IMR-90 (cell line): ENCODE results near the gene CARMIL1. TPM values are rescaled to one million over a fixed set of nuclear protein-coding genes. Genes with fewer than 3 reads are reported as not detected.
A peak's percentile ranks its signal among the peaks of the same experiment; 100 is the strongest.

Experiments
- ATAC-seq: fragments of 200-7000 bp; cut with Tn5 transposase; 2 replicates; pipeline ENCODE4 v1.9.1; 2020; ENCODE audit warnings: low read depth, mild to moderate bottlenecking, moderate library complexity
- BruUV-seq: library from RNA; stranded (reverse); fragments of 400-500 nt; replicated peaks from 2 replicates; lab custom pipeline; 2021; lab: Mats Ljungman, UMichigan
- CTCF ChIA-PET: fragments of 300-600 bp; formaldehyde crosslinking; extraction: SDS; loops from one replicate; lab custom pipeline; 2021; ENCODE audit warnings: antibody characterized with exemption; lab: Yijun Ruan, JAX
- POLR2A ChIA-PET: fragments of 300-600 bp; sonication (Branson Sonifier 250); formaldehyde crosslinking; loops from one replicate; lab custom pipeline; 2022; ENCODE audit warnings: antibody characterized with exemption; ENCODE audit not compliant: unreplicated experiment; lab: Charles Lee
- DNase-seq: peaks from one replicate; pipeline ENCODE4 v3.0.0; 2013
- H2AFZ ChIP-seq: replicated peaks from 2 replicates; pipeline ENCODE3; 2013; ENCODE audit warnings: low read length, mild to moderate bottlenecking; ENCODE audit not compliant: poor library complexity
- H2AK5ac ChIP-seq: 2 replicates; pipeline ENCODE4 v1.6.1; 2013; ENCODE audit warnings: low read depth, low read length, inconsistent platforms
- H2AK9ac ChIP-seq: replicated peaks from 2 replicates; pipeline ENCODE3; 2013; ENCODE audit warnings: mild to moderate bottlenecking, low read depth, low read length, moderate library complexity; ENCODE audit not compliant: poor library complexity
- H2BK120ac ChIP-seq: 2 replicates; pipeline ENCODE4 v1.6.1; 2013; ENCODE audit warnings: low read depth, low read length, inconsistent platforms
- H2BK15ac ChIP-seq: 3 replicates; pipeline ENCODE4 v1.6.1; 2013; ENCODE audit warnings: low read depth, low read length, inconsistent platforms
- H2BK20ac ChIP-seq: 2 replicates; pipeline ENCODE4 v1.6.1; 2013; ENCODE audit warnings: low read depth, mild to moderate bottlenecking, inconsistent platforms, low read length, moderate library complexity
- H2BK5ac ChIP-seq: 2 replicates; pipeline ENCODE4 v1.6.1; 2013; ENCODE audit warnings: mild to moderate bottlenecking, low read depth, low read length, inconsistent platforms; ENCODE audit not compliant: poor library complexity, severe bottlenecking
- H3K14ac ChIP-seq: replicated peaks from 2 replicates; pipeline ENCODE4 v1.6.1; 2013; ENCODE audit warnings: low read depth, low read length, inconsistent platforms
- H3K18ac ChIP-seq: 2 replicates; pipeline ENCODE4 v1.6.1; 2013; ENCODE audit warnings: low read depth, low read length, control low read depth
- H3K23ac ChIP-seq: 2 replicates; pipeline ENCODE4 v1.6.1; 2013; ENCODE audit warnings: low read depth, low read length, inconsistent platforms
- H3K27ac ChIP-seq: 2 replicates; pipeline ENCODE4 v1.5.1; 2013; ENCODE audit warnings: mild to moderate bottlenecking, control low read depth, low read length; ENCODE audit not compliant: insufficient read depth
- H3K27me3 ChIP-seq: 2 replicates; pipeline ENCODE4 v1.6.1; 2013; ENCODE audit warnings: low read length; ENCODE audit not compliant: control insufficient read depth, insufficient read depth
- H3K36me3 ChIP-seq: 2 replicates; pipeline ENCODE4 v1.6.1; 2013; ENCODE audit warnings: low read length, mixed read lengths; ENCODE audit not compliant: control insufficient read depth, insufficient read depth
- H3K4ac ChIP-seq: 2 replicates; pipeline ENCODE4 v1.6.1; 2013; ENCODE audit warnings: low read depth, low read length, inconsistent platforms
- H3K4me1 ChIP-seq: 2 replicates; pipeline ENCODE4 v1.6.1; 2013; ENCODE audit warnings: low read length, mixed read lengths; ENCODE audit not compliant: control insufficient read depth, insufficient read depth
- H3K4me2 ChIP-seq: 2 replicates; pipeline ENCODE4 v1.6.1; 2013; ENCODE audit warnings: low read depth, mild to moderate bottlenecking, control low read depth, low read length, moderate library complexity
- H3K4me3 ChIP-seq: 2 replicates; pipeline ENCODE4 v1.5.1; 2013; ENCODE audit warnings: low read depth, mild to moderate bottlenecking, control low read depth, low read length, moderate library complexity; ENCODE audit not compliant: insufficient read depth
- H3K56ac ChIP-seq: 2 replicates; pipeline ENCODE4 v1.6.1; 2013; ENCODE audit warnings: low read length, inconsistent platforms; ENCODE audit not compliant: insufficient read depth; ENCODE audit errors: extremely low read depth
- H3K79me1 ChIP-seq, 2 experiments: 2 replicates each; pipeline ENCODE4 v1.6.1; 2013; ENCODE audit warnings: low read length in 2 of 2, inconsistent platforms in 1 of 2, low read depth in 1 of 2
- H3K9ac ChIP-seq: 2 replicates; pipeline ENCODE4 v1.6.1; 2013; ENCODE audit warnings: low read depth, low read length, control low read depth
- H3K9me1 ChIP-seq: 2 replicates; pipeline ENCODE4 v1.6.1; 2013; ENCODE audit warnings: low read length, inconsistent platforms; ENCODE audit not compliant: insufficient read depth
- H3K9me3 ChIP-seq: 2 replicates; pipeline ENCODE4 v1.6.1; 2013; ENCODE audit warnings: low read length; ENCODE audit not compliant: control insufficient read depth, insufficient read depth
- H4K20me1 ChIP-seq: 2 replicates; pipeline ENCODE4 v1.6.1; 2013; ENCODE audit warnings: low read length, inconsistent platforms; ENCODE audit not compliant: insufficient read depth
- H4K5ac ChIP-seq: 2 replicates; pipeline ENCODE4 v1.6.1; 2013; ENCODE audit warnings: mild to moderate bottlenecking, low read depth, low read length, control low read depth
- H4K8ac ChIP-seq, 2 experiments: 2 replicates each; pipeline ENCODE4 v1.6.1; 2013; ENCODE audit warnings: low read depth in 2 of 2, low read length in 2 of 2, control low read depth in 1 of 2, inconsistent platforms in 1 of 2
- H4K91ac ChIP-seq: 2 replicates; pipeline ENCODE4 v1.6.1; 2013; ENCODE audit warnings: low read depth, low read length, inconsistent platforms; ENCODE audit not compliant: insufficient read depth
- BHLHE40 ChIP-seq: fragments of 150-350 bp; IDR thresholded peaks from 2 replicates; pipeline ENCODE4 v1.6.1; 2016; ENCODE audit warnings: mild to moderate bottlenecking, low read depth, low read length
- CEBPB ChIP-seq: IDR thresholded peaks from 2 replicates; pipeline ENCODE4 v1.6.1; 2012; ENCODE audit warnings: low read depth, low read length, improper control_type of control experiment
- CHD1 ChIP-seq: IDR thresholded peaks from 2 replicates; pipeline ENCODE4 v1.6.1; 2012; ENCODE audit warnings: low read depth, low read length, improper control_type of control experiment
- CTCF ChIP-seq: conservative IDR thresholded peaks from 2 replicates; pipeline ENCODE4 v1.5.1; 2012; ENCODE audit warnings: mild to moderate bottlenecking, low read depth, low read length, improper control_type of control experiment
- ELK1 ChIP-seq: fragments of 150-350 bp; IDR thresholded peaks from 2 replicates; pipeline ENCODE4 v1.6.1; 2016; ENCODE audit warnings: low read depth, mild to moderate bottlenecking, low read length, moderate library complexity, borderline replicate concordance
- FOS ChIP-seq: fragments of 150-350 bp; IDR thresholded peaks from 2 replicates; pipeline ENCODE4 v1.6.1; 2016; ENCODE audit warnings: low read depth, low read length
- MAFK ChIP-seq: IDR thresholded peaks from 2 replicates; pipeline ENCODE4 v1.6.1; 2012; ENCODE audit warnings: low read depth, low read length, improper control_type of control experiment
- MAZ ChIP-seq: IDR thresholded peaks from 2 replicates; pipeline ENCODE4 v1.6.1; 2012; ENCODE audit warnings: low read depth, mild to moderate bottlenecking, low read length, improper control_type of control experiment, moderate library complexity, borderline replicate concordance
- MXI1 ChIP-seq: IDR thresholded peaks from 2 replicates; pipeline ENCODE4 v1.6.1; 2012; ENCODE audit warnings: low read depth, mild to moderate bottlenecking, low read length, moderate library complexity, borderline replicate concordance
- NFE2L2 ChIP-seq: fragments of 150-350 bp; IDR thresholded peaks from 2 replicates; pipeline ENCODE4 v1.6.1; 2016; ENCODE audit warnings: low read depth, mild to moderate bottlenecking, low read length
- RAD21 ChIP-seq: IDR thresholded peaks from 2 replicates; pipeline ENCODE4 v1.6.1; 2012; ENCODE audit warnings: low read length, improper control_type of control experiment
- RCOR1 ChIP-seq: IDR thresholded peaks from 2 replicates; pipeline ENCODE4 v1.6.1; 2012; ENCODE audit warnings: mild to moderate bottlenecking, low read length, improper control_type of control experiment; ENCODE audit not compliant: insufficient replicate concordance
- USF2 ChIP-seq: fragments of 150-350 bp; IDR thresholded peaks from 2 replicates; pipeline ENCODE4 v1.6.1; 2017; ENCODE audit warnings: mild to moderate bottlenecking, antibody characterized with exemption, low read length, low read depth
- WGBS, 2 experiments: methylation state at CpG; one replicate each; pipeline versions ENCODE4 v1.1.5 to v1.1.7; 2013; ENCODE audit warnings: missing lambda C conversion rate in 2 of 2; ENCODE audit not compliant: insufficient read length in 1 of 2; ENCODE audit errors: extremely low coverage in 2 of 2; 5-methylcytosine and 5-hydroxymethylcytosine counted together
- dilution Hi-C: fragments of 300-500 bp; cut with HindIII; formaldehyde crosslinking; loops from one replicate; pipeline ENCODE4 v1.14.3; 2018; ENCODE audit warnings: low sequenced_read_pairs; ENCODE audit not compliant: unreplicated experiment
- in situ Hi-C: fragments of 300-500 bp; cut with MboI; formaldehyde crosslinking; loops from 3 replicates; pipeline ENCODE4 v1.14.3; 2019; ENCODE audit warnings: low sequenced_read_pairs, inconsistent platforms, mixed read lengths
- intact Hi-C: fragments of 100-400 bp; cut with micrococcal nuclease; formaldehyde crosslinking; loops from 2 replicates; pipeline ENCODE4 v1.10.0; 2022
- polyA plus RNA-seq, 3 experiments: library from polyadenylated mRNA; depleted of rRNA; stranded (reverse); fragments of >200 nt; gene quantifications; 2 replicates each; pipeline ENCODE4 v1.2.3, GENCODE V29; 2012; ENCODE audit warnings: low replicate concordance in 1 of 3
- total RNA-seq: library from RNA; depleted of rRNA; stranded (reverse); fragments of >200 nt; gene quantifications from 2 replicates; pipeline ENCODE4 v1.2.3, GENCODE V29; 2012

The CARMIL1 gene
- total and polyA plus RNA-seq, 2 of the 4 experiments (the other 2 are of a cell fraction): 1.3 to 2.9 TPM

- TF ChIP-seq CTCF (no peak), CHD1 (no peak)
Observed at GRCh38 chr6:25369036-25369432, 89.9 kb downstream of the CARMIL1 start (continued).

- Histone ChIP-seq H2BK120ac (no peak overlapping the region), H3K27me3 (no peaks in the 10 kb centered on the region), H3K4me3 (no peak overlapping the region), H2AFZ (no peak overlapping the region), H3K14ac (no peak overlapping the region), H3K56ac (no peak overlapping the region), H3K4me2 (no peak overlapping the region), H3K9me1 (no peaks in the 10 kb centered on the region), H3K9ac (no peak overlapping the region), H3K4ac (no peak overlapping the region), H3K9me3 (no peaks in the 10 kb centered on the region), H3K18ac (no peak overlapping the region), H4K91ac (no peak overlapping the region), H2BK20ac (no peak overlapping the region), H4K5ac (no peak overlapping the region; the same call in 1 of the 2 replicates), H3K23ac (0 out of 2 replicates have a peak overlapping the region, but pooled peaks have one; percentile 27), H3K4me1 (no peaks in the 10 kb centered on the region; the same call in 1 of the 2 replicates), H2BK5ac (no peak overlapping the region), H4K8ac (no peak overlapping the region), H2AK9ac (no peak overlapping the region), H2BK15ac (no peak overlapping the region), H3K79me1 (no peaks in the 10 kb centered on the region), H3K27ac (no peak overlapping the region), H2AK5ac (no peak overlapping the region), H3K36me3 (no peaks in the 10 kb centered on the region), H4K20me1 (no peaks in the 10 kb centered on the region)
- intact Hi-C loops: loop anchor here (5.0 kb wide), 1 partner anchor 67 kb away; no protein-coding TSS in a partner anchor
- ATAC-seq (no peak), DNase-seq (no peak)
- no TSS peak for BruUV-seq
- POLR2A ChIA-PET: interaction anchor here (0.6 kb wide), 1 partner anchor 61 kb away, joined by 3 read pairs; no protein-coding TSS in a partner anchor
- CTCF ChIA-PET: interaction anchor here (0.8 kb wide), 1 partner anchor 91 kb away, joined by 3 read pairs; no protein-coding TSS in a partner anchor
- in situ Hi-C loops: no loop called here
- no CpG with 5 or more reads among the region's 10 CpGs for whole genome bisulfite sequencing, 2 experiments
- dilution Hi-C loops: no loop called here
- TF ChIP-seq MXI1 (no peak), CEBPB (no peak), ELK1 (no peak), NFE2L2 (no peak), MAFK (no peak), USF2 (no peak), FOS (no peak), MAZ (no peak), RAD21 (no peak), BHLHE40 (no peak), RCOR1 (no peak)
Observed at GRCh38 chr6:25369433-25370177, 90.4 kb downstream of the CARMIL1 start.
